Measurements from ENCODE around the gene CACNB4.
"Not testable (repeated sequence)": the region's sequence is repeated elsewhere in the genome, so short reads cannot be mapped to it uniquely, and the experiment has no call there.

CACNB4 gene

DNA sequence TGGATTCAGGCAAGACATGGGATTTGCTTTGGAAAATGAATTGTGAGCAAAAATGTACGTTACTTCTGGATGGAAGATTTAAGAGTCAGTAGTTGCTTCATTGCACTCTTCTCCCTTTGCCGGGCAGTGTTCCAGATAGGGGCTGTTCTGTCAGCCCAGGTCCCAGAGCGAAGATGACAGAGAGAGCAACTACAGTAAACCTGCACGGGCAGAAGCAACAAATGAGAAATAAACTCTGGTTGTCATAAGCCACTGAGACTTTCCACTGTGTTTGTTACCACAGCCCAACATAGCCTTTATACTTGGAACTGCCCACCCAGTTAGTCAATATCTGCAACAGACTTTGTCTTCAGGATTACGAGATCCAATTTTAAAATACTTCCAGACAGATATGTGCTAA, 83.3 kb downstream of the CACNB4 start:
- DNase-seq, result no peak

DNA sequence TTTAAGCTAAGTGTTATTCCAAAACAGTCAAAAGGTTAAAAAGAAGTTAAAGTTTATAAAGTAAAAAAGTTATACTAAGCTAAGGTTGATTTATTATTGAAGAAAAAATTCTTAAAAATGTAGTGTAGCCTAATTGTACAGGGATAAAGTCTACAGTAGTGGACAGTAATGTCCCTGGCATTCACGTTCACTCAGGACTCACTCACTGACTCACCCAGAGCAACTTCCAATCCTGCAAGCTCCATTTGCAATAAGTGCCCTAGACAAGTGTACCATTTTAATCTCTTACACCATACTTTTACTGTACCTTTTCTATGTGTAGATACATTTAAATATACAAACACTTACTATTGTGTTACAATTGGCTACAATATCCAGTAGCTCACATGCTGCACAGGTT, 86.1 kb downstream of the CACNB4 start:
- no peak for DNase-seq

- DNase-seq, result no peak
Observed at GRCh38 chr2:152011724-152012123, 87.1 kb downstream of the CACNB4 start.

DNA sequence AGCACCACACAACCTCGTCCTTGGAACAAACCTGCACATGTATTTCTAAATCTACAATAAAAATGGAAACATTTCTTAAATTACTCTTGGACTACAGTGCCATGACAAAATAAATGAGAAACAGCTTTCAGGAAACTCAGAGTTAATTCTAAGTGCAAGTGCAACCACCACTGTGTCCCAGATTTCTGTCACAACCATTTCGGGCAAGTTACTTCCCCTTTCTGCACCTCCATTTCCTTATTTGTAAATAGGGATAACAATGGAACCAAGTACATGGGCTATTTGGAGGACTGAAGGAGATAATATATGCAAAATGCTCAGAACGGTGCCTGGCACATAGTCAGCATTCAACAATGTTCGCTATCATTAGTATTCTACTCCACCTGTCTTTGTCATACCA, 93.2 kb downstream of the CACNB4 start:
- no peak for DNase-seq

- not testable (repeated sequence) for DNase-seq
Observed at GRCh38 chr2:152003283-152003682, 95.6 kb downstream of the CACNB4 start.

DNA sequence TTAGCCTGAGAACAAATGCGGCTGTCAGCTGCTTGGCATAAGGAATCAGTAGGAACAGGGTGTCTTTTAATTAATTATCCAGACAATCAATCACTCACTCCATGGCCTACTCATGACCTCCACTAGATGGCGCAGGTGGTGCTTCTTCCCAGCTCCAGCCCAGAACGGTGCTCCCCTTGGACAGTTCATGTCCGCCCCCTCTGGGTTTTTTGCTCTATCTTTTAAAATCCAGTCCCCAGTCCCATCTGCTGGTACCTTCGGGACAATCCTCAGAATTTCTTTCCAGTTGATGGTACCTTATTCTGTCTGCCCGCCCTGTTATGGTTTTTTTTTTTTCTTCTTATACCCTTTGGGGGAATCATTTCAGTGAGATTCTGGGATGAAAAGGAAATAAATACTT, 99.8 kb downstream of the CACNB4 start:
- peak; percentile 25 for DNase-seq

DNA sequence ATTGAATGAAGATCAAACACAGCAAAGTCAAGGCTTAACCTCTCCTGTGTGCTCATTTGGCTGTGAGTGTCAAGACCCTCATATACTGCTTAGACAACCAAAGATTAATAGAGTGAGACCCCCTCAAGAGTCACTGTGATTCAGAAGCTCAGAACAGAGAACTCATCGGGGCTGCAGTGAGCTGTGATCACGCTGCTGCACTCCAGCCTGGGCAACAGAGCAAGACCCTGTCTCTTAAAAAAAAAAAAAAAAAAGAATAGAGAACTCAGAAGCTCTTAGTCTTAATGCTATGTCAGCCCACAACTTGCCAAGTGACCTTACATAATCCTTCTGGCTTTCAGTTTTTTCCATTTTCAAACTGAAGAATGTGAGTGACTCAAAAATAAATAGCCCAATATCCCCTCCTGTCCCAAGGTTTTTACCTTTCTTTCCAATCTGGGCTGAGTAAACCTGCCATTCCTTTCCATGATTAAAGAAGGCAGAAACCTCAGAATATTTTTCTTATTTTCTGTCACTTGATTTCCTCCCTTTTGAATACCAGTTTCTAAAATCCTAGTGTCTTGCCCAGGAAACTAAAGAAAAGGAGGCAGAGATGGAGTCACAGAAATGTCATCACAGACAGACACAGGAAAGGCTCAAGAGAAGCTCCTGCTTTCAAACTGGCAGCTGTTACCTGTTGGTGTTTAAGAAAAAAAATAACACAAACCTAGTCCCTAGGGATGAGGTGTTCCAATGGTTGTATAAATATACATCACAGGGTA, 102.4 kb downstream of the CACNB4 start:
- no peak for DNase-seq

DNA sequence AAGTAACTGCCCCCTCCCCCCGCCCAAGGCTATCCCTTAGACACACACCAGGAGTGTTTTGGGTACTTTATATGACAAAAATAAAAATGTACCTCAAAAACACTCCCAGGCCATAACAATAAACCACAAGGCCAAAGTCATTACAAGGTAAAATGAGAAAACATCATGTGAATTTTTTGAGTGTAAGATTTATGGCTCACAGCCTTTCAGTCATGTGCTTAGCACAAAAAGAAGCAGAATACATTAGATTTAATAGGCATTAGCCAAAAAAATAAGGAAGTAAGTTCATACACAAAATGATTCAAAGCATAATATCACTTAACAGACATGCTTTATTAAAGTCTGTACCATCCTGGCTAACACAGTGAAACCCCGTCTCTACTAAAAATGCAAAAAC, 103.7 kb downstream of the CACNB4 start:
- DNase-seq, result no peak

DNA sequence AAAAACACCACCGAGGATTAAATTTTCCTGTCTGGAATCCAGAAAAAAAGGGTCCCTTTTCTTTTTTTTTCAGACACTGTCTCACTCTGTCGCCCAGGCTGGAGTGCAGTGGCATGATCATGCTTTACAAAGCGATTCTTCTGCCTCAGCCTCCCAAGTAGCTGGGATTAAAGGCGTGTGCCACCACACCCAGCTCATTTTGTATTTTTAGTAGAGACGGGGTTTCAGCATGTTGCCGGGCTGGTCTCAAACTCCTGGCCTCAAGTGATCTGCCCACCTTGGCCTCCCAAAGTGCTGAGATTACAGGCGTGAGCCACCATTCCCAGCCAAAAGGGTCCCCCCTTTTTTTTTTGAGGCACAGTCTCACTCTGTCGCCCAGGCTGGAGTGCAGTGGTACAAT, 104.7 kb downstream of the CACNB4 start:
- not testable (repeated sequence) for DNase-seq

DNA sequence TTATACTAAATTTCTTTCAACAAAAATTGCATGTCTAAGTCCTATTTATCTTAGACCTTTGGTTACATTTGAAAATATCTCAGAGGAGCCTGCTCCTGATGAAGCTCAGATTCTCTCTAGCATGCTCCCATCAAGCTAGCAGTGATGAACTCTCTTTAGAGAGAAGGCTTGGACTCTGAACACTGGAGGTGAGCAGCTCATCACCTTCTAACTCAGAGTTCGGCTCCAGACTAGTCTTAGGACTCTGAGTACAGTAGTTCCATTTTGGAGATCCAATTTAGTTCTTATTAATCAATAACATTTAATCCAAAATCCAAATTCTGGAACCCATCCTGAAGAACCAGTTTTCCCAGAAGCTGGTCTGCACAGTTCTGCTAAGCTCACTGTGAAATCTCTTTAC, 107.8 kb downstream of the CACNB4 start:
- DNase-seq, result no peak

DNA sequence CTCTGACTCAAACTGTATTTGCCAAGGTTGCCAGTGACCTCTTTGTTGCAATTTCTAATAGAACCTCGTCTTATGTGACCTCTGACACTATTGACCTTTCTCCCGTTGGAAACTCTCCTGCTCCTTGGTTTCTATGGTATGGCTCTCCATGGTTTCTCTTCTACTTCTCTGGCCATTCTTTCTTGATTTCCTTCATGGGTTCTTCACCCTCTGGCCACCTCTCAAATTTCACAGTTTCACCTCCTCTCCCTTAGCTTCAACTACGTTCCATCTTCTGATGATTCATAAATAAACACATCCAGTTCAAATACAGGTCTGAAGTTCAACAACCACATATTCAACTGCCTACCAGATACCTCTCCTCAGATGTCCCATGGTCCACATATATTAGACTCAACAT, 109.5 kb downstream of the CACNB4 start:
- no peak for DNase-seq

GRCh38 chr2:151987484-151987883, 111.4 kb downstream of the CACNB4 start:
- DNase-seq, result no peak

DNA sequence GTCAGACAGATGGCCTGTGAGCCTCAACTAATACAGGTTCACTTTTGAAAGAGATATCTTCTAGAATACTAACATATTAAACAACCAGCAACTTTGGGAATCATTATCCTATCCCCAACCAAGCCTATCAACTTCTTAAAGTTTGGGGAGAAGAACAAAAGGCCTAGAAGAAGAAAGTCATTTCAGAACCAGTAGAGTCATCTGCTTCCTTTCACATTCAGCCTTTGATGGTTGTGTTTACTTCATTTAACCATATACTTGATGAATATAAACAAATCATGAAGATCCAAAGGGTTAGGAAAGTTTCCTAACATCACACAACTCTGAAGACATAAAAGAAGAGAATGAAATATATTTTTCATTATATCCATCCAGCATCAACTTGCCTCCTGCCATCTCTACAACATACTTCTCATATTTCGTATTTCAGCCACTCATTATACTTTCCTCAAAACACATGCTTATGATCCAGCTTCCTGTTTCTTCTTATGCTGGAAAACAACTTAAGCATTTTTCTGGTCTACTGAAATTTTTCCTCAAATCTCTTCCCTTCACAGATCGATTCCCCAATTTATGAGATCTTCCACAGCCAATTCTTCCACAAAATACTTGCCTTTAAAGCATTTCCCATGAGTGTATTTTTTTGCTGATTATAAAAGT, 114.3 kb downstream of the CACNB4 start:
- no peak for DNase-seq

GRCh38 chr2:151983221-151983620, 115.6 kb downstream of the CACNB4 start:
- no peak for DNase-seq

DNA sequence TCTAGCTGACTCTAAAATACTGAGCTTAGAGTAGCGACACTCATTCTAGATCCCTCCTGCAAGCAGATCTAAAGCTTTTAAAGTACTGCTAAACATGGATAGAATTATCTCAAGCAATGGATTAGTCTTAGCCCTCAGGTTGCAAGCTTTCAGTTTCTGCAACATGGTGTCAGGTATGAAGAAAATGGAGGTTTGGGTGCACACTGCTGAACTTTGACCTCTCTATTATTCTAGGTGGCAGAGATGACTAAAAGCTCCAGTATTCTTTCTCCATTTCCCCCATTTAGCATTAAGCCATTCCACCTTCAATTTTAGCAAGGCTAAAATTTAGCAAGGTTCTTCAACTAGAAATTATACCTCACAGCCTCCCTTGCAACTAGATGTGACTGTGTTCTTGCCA, 117.0 kb downstream of the CACNB4 start:
- no peak for DNase-seq

DNA sequence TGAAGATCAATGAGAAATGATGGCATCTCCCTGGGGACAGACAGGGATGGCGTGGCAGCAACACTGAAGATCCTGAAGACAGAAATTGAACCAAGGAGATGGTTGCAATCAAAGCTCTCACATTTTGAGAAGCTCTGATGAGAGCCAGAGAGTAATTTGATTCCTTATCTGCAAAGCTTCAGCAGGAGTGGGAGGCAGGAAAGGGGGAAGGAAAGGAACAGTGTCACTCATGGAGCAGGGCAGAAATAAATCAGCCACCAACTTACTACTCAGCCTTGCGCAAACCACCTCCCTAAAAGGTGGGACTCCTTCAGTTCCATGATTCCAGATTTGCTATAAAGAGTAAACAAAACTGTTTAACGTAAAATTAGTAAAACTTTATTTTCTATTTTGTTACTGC, 119.2 kb downstream of the CACNB4 start:
- no peak for DNase-seq

GRCh38 chr2:151978709-151979108, 120.1 kb downstream of the CACNB4 start:
- no peak for DNase-seq

DNA sequence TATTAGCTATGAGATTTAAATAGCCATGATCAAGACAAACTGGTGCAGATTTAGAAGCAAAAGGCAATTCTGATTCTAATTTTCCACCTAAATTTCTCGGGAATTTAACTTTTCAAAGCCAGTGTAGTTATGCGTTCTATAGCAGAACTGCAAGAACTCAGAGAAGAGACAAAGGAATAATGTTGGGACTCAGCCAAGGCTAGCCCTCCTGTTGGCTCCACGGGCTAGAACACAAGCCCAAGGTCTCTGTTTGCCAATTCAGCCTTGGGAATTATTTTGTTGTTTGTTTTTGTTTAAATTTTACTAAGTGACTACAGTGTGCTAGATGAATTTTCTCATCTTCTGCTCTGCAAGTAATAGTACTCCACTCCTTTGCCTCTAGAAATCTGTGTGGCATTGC, 121.2 kb downstream of the CACNB4 start:
- no peak for DNase-seq

- no peak for DNase-seq
Observed at GRCh38 chr2:151976945-151977353, 121.9 kb downstream of the CACNB4 start.

DNA sequence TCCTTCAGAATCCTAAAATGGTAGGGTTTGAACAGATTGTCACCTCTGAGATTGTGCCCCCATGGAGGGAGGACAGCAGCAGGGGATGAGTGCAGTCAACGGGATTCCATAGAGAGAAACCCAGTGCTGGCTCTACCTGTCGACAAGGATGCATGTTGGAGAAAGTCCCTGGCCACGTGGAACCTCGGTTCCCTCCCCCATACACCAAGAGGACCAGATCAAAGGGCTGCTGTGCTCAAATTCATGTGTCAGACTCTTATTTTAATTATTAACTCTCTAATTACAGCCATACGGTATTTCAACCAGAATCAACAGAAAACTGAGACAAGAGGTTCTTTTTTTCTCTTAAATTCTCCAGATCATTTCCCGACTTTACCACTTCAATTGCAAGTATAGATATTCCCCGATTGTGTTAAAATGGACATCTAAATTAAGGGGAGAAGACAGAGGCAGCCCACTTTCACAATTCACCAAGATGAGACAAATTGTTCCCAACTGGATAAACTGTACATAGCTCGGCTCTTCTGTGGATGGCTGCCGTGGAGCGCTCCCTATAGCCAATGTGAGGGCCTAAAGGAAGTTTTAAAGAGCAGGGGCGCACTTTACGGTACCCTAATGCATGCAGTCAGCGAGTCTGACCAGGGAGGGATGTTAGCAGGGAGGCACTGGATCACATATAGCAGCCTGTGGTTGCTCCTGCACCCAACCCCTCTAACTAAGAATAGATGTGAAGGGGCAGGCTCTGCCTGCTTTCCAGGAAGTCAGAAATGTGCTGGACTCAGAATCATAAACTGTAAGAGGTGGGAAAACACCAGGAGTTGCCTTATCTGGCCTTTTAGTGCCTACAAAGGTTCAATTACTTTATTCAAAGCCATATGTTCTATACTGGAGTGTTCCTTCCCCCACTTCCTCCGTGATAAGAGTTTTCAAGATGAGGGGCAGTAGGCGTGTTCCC, 123.1 kb downstream of the CACNB4 start:
- no peak for DNase-seq

- DNase-seq, result no peak
Observed at GRCh38 chr2:151974988-151975387, 123.9 kb downstream of the CACNB4 start.

DNA sequence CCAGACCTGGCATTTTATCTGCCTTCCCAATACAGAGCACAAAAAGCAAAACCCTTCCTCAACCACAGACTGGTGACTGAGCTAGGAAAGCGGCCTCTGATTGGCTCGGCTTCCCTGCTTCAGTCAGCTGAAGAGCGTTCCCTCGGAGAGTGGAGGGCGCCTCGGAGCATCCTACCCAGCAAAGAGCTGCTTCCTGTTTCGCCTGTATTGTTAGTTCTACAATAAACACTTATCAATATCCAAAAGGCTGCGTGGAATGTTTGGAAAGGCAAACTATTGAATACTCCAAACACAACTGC, 125.0 kb downstream of the CACNB4 start:
- DNase-seq, result peak; percentile 34

- peak; percentile 13 for DNase-seq
Observed at GRCh38 chr2:151973013-151973900, 125.6 kb downstream of the CACNB4 start.
